T1000 (cell line): ENCODE data around the gene ACACA.
"Not testable (repeated sequence)": the region's sequence is repeated elsewhere in the genome, so short reads cannot be mapped to it uniquely, and the experiment has no call there.

Experiments
- DNase-seq: peaks from one replicate; lab custom pipeline; 2025; ENCODE audit warnings: mixed read lengths; lab: John Stamatoyannopoulos, UW

The ACACA gene

GRCh38 chr17:37393352-37393751 is 13.3 kb downstream of the ACACA start:
- DNase-seq = no peak

DNA sequence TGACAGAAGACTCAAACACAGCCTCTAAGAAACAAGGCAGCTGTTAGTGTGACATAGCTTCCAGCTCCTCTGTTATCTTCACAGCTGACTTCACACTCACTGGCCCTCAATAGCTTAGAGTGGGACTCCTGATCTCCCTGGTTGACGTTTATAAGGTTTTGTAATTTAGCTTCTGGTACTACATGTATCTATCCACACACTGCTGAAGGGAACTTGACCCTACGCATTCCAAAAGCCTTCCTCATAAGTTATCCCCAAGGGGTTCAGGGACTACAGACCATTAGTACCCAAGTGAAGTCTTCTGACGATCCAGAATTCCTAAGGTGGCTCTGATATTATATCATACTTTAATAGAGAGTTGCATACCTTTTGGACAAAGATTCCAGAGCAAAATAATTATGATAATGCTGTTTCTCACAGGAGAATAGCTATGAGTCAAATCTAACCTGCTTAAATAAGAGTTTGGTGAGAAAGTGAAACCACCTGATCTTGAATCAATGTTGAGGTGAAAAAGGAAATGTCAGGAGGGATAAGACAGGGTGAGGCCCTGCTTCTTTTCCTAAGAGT is 14.5 kb downstream of the ACACA start:
- DNase-seq = peak; percentile 12

GRCh38 chr17:37391146-37391545 is 15.5 kb downstream of the ACACA start:
- DNase-seq = no peak

DNA sequence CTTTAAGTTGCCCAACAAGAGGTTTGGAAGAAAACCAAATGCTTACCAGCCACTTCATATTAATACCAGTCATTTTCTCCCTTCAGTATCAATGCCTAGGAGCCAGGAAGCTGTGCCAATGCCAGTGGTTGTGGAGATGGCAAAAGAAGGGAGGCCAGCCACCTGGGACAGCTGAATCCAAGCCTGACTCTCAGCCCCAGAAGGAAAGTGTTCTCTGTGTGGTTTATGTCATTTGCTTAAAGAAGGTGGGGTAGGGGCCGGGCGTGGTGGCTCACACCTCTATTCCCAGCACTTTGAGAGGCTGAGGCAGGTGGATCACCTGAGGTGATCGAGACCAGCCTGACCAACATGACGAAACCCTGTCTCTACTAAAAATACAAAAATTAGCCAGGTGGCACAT is 17.5 kb downstream of the ACACA start:
- no peak for DNase-seq

GRCh38 chr17:37388266-37388665 is 18.4 kb downstream of the ACACA start:
- DNase-seq = peak; percentile 40

- no peak for DNase-seq
These were observed 20.2 kb downstream of the ACACA start for GRCh38 chr17:37386462-37386861.

DNA sequence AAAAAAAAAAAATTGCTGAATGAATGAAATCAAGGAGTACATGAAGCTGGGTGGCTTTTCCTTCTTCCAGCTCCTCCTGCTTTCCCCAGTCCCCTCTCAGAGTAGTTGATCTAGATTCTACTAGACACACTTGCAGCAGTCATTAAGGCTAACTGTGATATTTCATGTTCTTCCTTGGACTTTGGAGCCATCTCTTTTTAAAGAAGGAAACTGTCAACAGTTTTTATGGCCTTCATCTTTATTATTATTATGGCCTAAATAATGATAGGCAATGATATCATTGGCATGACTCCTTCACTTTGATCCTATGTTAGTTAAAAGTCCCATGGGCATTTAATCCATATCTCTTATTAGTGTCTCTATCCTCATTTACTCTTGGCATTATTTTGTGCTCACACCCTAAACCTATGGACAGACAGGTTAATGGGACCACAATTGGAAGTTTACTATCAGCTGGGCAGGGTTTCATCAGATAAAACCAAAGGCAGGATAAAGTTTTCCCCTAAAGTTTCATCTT is 21.1 kb downstream of the ACACA start:
- DNase-seq = no peak

DNA sequence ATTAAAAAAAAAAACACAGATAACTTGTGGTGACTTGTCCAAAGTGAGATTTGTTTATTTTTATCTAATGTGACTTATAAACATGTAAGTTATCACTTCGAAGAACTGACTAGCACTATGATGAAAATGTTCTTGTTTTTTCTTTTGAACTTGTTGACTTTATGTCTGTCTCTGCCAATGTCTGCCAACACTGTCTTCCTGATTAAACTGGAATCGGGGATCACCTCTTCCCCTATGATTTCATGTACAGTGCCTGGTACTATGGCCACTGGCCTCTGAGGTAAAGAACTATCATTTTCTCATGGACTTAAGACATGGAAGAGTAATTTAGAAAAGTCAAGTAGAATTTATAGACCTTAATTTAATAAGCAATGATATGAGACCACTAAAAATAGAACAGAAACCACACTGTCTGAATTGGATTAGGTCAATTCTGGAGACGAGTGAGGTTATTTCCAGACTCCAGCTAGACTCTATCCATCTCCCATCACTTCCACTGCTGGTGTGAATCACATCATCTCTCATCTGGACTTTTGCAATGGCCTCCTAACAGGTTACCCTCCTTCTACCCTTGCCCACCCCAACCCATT is 22.0 kb downstream of the ACACA start:
- no peak for DNase-seq

- DNase-seq = no peak
These were observed 24.6 kb downstream of the ACACA start for GRCh38 chr17:37382056-37382455.

DNA sequence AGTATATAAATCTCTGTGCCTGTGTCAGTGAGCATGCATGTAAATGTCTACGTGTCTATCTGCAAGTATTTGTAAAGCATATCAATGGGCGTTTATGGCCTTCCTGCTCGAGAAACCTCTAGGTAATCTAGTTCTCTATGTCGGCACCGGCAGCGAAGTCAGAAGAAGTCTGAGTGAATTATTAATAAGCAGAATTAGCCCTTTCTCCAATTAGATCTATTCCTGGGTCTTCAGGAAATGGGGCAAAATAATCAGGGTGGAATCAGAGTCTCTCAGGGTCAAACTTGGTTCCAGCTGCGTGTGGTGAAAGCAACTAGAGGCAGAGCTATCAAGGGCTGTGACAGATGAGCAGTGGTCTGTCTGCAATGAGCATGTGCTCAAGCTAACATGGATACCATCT is 30.9 kb downstream of the ACACA start, which contains the start of gene C17orf78:
TSS of gene C17orf78 (plus strand) at position 280 of the 400 bp plus-strand sequence. CDS start at position 388, 108 bp downstream.
- no peak for DNase-seq

GRCh38 chr17:37373530-37374159 is 33.0 kb downstream of the ACACA start:
- peak; percentile 49 for DNase-seq

- no peak for DNase-seq
These were observed 38.1 kb downstream of the ACACA start for GRCh38 chr17:37368577-37368976.

DNA sequence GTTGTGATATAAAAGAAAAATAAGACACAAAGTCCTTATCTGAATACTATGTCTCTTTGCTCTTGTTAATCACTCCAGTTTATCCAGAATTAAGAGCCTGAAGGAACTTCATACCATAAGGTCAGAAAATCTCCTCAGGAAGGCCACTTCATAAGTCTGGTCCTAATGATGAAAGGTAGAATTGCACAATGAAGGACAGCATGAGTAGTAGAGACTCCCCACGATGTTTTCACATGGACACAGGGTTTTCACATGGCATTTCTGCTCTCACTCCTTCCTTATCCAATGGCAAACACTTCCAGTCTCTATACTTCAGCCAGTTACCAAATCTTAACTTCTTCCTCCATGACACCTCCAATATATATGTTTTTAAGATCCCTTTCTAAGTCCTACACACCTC is 41.0 kb downstream of the ACACA start:
- no peak for DNase-seq

DNA sequence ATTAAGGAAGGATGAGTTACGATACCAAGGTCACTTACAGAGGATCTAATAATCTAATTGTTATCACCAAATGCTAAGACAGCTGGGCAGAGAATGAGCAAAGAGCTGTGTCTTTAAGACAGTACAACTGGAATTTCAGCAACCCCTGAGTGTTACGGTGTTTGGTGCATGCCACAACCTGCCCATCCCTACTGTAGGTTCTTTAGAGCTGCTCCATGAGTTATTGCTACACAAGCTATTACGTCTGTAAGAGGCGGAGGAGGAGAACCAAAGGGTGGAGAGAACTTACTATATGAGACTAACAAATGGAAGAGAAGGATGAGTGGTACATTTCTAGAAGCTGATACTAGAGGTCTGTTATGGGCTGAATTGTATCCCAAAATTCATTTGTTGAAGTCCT is 45.1 kb downstream of the ACACA start:
- no peak for DNase-seq

DNA sequence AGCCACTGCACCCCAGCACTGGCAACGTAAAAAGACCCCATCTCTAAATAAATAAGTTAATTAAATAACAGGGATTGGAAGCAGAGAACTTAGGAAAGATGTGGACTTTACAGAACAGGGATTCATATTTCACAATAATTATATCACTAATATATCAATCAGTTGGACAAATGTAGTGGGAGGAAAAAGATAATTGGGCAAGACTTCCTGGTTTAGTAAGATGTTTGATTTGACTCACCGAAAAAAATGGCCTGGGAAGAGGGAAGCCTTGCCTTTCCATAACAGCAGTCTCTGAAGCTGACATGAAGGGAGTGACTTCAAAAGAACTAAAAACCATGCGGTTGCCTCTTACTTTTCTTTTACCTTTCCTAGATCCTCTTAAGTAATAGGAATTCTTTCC is 46.0 kb downstream of the ACACA start:
- DNase-seq = no peak

- DNase-seq = no peak
These were observed 46.9 kb downstream of the ACACA start for GRCh38 chr17:37359682-37360188.

GRCh38 chr17:37358830-37359681 is 47.6 kb downstream of the ACACA start:
- DNase-seq = peak; percentile 92

DNA sequence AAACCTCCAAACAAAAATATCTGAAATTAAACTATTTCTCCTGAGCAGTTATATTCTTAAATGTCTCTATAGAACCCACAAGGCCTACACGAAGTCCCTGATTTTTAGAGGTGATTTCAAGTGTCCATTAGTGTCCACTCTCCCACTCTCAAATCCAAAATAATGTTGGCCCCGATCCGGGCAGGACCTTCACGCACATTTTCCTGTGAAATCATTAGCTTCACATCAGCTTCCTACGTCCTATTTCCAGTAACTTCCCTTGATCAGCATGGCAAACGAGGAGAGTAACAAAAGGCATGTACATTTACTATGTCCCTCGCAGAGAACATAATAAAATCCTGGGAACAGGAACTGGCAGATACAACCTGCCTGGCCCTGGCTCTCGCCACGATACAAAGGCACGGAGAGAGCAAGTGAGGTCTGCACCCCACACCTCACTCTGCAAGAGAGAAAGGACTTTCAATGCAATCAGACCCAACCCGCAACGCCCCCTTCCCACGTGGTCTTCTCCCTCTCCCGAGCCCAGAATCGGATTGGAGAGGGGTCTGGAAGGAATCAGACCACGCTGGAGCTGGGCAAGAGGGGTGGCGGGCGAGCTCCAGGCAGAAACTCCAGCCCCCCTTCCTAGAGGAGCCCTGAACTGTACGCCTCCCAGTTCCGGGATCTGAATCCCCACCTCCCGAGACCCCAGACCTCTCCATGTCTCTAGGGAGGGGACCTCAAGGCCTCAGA is 48.4 kb downstream of the ACACA start:
- peak; percentile 4 for DNase-seq

DNA sequence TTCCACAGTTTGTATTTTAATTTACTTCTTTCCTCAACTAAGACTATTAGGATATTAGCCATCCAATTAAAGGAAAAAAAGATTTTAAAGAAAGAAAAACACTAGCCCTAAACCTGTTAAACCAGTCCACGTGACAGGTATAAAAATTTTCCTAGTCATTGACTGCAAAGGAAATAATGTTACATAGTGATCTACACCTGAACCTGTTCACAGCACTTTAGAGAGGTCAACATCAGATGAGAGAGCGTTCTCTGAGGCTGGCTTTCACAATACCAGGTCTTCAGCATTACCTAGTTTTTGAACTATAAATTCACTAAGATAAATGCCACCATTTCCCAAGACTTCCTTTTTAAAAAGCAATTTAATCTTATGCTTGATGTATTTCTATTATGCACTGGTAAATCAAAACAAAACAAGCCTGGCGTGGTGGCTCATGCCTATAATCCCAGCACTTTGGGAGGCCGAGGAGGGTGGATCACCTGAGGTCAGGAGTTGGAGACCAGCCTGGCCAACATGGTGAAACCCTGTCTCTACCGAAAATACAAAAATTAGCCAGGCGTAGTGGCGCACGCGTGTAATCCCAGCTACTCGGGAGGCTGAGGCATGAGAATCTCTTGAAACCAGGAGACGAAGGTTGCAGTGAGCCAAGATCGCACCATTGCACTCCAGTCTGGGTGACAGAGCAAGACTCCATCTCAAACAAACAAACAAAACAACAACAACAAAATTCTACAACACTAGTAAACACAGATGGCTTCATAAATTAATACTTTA is 49.7 kb downstream of the ACACA start:
- not testable (repeated sequence) for DNase-seq

- not testable (repeated sequence) for DNase-seq
These were observed 59.7 kb downstream of the ACACA start for GRCh38 chr17:37346863-37347402.
